ENCODE data around the gene SELENOW. TPM values are rescaled to one million over a fixed set of nuclear protein-coding genes. Genes with fewer than 3 reads are reported as not detected.
A peak's percentile ranks its signal among the peaks of the same experiment; 100 is the strongest.
"Not testable (repeated sequence)": the region's sequence is repeated elsewhere in the genome, so short reads cannot be mapped to it uniquely, and the experiment has no call there.

SELENOW gene
- polyA plus RNA-seq, 1 donor, result 110 TPM

DNA sequence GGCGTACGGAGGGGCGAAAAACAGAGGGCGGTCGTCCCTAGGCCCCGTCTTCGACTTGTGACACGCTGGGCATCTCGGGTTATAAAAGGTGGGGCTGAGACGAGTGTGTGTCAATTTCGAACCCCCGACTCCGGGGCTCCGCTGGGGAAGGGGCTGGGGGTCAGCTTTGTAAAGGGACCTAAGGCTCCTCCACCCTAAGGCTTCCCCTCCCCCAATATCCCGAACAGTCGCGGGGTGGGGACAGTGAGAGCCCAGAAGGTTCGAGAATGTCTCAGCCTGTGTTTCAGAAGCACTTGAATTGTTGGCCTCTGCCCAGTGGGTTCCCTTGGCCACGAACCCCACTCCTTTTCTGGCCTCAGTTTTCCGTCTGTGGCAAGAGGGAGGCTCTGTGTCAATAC, 450 bp downstream of the SELENOW start:
- no peak for DNase-seq

DNA sequence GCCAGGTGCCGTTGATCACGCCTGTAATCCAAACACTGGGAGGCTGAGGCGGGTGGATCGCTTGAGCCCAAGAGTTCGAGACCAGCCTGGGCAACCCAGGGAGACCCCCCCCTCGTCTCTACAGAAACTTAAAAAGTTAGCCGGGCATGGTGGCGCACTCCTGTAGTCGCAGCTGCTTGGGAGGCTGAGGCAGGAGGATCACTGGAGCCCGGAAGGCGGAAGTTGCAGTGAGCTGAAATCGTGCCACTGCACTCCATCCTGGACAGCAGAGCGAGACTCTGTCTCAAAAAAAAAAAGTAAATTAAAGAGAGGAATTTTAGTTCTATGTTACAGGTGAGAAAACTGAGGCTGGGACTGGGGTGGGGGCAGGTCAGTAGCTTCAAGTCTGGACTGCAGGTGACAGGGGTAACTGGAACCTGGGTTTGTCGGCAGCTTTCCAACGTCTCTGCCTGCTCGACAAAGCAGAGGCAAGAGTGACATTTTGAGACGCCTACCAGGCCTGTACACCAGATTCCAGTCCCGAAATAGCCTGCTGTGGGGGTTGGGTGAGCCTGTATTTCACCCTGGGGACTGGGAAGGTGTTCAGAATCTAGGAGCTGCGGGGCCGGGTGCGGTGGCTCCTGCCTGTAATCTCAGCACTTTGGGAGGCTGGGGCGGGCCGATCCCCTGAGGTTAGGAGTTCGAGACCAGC, 1.2 kb downstream of the SELENOW start:
- DNase-seq, result no peak

DNA sequence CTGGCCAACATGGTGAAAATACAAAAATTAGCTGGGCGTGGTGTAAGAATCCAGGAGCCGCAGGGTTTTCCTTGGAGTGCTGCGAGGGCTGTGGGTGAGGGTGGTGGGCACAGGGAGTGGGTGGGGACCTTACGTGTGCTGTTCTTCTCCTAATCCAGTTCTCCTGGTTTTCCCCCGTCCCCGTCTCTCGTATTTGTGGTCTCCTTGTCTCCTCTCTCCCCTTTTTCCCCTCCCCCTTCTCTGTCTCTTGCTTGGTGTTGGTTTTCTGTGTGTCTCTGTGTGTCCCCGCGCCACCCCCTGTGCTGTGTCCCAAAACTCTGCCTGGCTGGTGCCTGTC, 1.7 kb downstream of the SELENOW start:
- no peak for DNase-seq

DNA sequence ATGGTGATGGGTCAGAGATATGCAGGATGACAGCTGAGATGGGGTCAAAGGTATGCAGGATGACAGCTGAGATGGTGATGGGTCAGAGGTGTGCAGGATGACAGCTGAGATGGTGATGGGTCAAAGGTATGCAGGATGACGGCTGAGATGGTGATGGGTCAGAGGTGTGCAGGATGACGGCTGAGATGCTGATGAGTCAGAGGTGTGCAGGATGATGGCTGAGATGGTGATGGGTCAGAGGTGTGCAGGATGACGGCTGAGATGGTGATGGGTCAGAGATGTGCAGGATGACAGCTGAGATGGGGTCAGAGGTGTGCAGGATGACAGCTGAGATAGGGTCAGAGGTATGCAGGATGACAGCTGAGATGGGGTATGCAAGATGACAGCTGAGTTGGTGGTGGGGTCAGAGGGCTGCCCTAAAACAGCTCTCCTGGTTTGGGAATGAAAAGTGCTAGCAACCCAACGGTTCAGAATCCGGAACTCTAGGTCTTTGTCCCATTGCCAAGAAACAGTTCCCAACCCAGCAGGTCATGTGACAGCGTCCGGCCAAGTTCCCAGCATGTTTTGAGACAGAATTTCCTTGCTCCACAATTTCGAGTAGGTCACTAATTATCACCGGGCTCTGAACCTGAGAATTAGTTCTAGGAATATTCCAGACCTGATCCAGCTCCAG, 3.2 kb downstream of the SELENOW start:
- no peak for DNase-seq

DNA sequence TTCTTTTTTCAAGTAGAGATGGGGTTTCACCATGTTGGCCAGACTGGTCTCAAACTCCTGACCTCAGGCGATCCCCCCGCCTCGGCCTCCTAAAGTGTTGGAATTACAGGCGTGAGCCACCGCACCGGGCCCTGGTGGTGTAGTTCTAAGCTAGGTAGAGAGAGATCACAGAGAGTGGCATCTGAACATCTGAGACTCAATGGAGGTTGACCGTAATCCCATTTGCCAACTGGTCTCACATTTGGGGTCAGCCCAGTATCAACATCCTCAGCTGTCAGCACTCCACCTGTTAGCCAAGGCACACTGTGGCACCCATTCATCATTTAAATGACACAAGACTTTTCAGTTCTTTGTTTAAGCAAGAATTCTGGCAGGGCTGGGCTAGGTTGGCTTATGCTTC, 8.1 kb downstream of the SELENOW start:
- DNase-seq, result no peak

DNA sequence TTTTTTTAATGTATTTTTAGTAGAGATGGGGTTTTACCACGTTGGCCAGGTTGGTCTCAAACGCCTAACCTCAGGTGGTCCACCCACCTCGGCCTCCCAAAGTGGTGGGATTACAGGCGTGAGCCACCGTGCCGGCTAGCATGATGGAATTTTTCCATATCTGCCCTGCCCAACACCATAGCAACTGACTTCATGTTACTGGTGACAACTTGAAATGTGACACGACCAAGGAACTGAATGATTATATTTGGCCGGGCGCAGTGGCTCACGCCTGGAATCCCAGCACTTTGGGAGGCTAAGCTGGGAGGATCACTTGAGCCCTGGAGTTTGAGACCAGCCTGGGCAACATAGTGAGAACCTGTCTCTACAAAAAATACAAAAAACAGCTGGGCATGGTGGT, 8.8 kb downstream of the SELENOW start:
- DNase-seq, result not testable (repeated sequence)

DNA sequence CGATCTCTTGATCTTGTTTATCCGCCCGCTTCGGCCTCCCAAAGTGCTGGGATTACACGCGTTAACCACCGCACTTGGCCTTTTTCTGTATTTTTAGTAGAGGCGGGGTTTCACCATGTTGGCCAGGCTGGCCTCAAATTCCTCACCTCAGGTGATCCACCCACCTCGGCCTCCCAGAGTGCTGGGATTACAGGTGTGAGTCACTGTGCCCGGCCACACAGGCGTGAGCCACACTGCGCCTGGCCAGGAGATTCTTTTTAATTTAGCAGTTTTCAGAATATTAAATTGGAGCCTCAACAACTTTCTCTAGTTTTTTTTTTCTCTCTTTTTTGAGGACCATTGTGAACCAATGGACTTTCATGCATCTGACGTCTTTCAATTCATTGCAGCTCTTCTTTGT, 11.3 kb downstream of the SELENOW start:
- DNase-seq, result not testable (repeated sequence)

- no peak for DNase-seq
These were observed 11.9 kb downstream of the SELENOW start for GRCh38 chr19:47790398-47790814.

- no peak for DNase-seq
These were observed 14.1 kb downstream of the SELENOW start for GRCh38 chr19:47792616-47793015.

GRCh38 chr19:47794526-47794925, 16.0 kb downstream of the SELENOW start:
- DNase-seq, result no peak

- DNase-seq, result no peak
These were observed 18.3 kb downstream of the SELENOW start for GRCh38 chr19:47796785-47797184.

DNA sequence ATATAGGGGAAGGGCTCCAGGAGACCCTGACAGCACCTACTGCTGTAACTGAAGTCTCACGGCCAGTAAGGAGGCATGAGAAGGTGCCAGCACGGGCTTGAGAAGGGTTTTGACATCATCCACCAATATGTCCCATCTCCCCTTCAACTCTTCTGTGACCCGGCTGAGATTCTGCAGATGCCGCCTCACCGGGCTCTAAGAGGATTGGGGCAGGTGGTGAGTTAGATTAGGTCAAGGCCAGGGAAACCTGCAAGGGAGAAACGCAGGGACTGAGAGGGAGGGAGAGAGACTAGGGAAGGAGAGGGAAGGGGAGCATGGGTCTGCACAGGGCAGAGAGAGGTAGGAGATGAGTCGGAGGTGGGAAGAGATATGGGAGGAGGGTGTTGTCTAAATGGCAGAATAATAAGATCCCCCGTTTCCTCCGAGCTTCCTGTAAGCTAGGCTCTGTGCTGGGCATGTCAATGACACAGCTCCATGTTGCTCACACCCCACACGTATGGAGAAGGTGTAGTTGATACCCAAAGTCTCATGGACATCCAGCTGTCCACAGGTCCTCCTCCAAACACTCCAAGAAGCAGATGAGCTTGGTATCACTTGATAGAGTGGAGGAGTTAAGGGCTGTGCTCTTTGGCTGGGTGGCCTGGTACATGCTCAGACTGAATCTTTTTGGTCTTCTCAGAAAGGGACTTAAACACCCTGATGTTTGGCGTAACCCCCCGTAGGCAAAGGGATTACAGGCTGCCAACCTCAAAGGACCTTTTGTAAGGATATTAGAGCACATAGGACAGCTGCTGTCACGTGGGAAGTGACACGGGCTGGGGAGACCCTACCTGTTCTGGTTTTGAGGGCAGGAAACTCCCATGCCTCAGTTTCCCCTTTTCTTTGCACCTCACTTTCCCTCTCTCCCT, 19.7 kb downstream of the SELENOW start:
- DNase-seq, result no peak

- no peak for DNase-seq
These were observed 20.4 kb downstream of the SELENOW start for GRCh38 chr19:47798904-47799266.

GRCh38 chr19:47801270-47801669, 22.8 kb downstream of the SELENOW start:
- no peak for DNase-seq

GRCh38 chr19:47802521-47803043, 24.1 kb downstream of the SELENOW start:
- DNase-seq, result no peak

GRCh38 chr19:47803148-47803547, 24.6 kb downstream of the SELENOW start:
- not testable (repeated sequence) for DNase-seq

DNA sequence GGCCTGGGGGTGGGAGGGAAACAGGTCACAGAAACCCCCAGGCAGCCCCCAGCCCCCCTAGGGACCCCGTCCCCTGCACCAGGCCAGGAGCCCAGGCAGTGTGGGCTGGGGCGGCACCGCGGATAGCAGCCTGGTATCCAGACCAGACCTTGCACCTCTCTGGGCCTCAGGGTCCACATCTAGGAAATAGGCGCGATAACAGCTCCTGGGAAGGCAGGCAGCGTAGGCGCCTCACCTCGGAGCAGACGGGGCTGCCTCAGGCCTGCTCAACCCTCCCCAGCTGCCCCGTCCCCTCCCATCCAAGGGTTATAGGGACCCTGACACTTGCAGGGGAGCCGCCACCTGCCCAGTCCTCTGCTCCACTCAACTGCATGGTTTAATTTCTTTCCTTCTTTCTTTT, 25.2 kb downstream of the SELENOW start:
- not testable (repeated sequence) for DNase-seq

DNA sequence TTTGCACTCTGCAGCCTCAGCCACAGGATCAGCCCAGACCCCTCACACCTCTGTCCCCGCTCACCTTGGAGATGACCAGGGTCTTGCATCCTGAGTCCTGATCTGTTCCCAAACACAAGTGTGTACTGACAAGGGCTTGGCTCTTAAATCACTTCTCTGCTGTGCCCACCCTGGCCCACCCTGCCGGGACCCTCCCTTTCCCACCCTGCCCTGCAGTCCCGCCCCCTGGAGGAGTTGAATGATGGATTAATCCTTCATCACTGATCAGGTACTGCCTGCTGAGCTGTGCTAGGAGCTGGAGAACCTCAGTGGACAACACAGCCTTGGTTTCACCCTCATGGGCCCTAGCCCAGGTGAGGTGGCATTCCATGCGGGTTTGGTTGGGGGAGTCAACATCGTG, 25.9 kb downstream of the SELENOW start, which contains the start of gene TPRX1:
Gene TPRX1 (minus strand): TSS at position 101 of the 400 bp plus-strand sequence. CDS start 12 bp downstream, at position 89.
- not testable (repeated sequence) for DNase-seq

- no peak for DNase-seq
These were observed 26.8 kb downstream of the SELENOW start for GRCh38 chr19:47805313-47805712.

DNA sequence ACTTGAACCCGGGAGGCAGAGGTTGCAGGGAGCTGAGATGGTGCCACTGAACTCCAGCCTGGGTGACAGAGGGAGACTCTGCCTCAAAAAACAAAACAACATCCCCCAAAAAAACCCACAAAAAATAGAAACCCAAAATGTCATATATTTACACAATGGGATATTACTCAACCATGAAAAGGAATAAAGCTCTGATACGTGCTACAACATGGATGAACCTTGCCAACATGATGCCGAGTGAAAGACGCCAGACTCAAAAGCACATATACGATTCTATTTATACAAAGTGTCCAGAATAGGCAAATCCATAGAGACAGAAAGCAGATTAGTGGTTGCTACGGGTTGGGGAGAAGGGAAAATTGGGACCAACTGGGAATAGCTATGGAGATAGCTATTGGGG, 27.9 kb downstream of the SELENOW start:
- no peak for DNase-seq

DNA sequence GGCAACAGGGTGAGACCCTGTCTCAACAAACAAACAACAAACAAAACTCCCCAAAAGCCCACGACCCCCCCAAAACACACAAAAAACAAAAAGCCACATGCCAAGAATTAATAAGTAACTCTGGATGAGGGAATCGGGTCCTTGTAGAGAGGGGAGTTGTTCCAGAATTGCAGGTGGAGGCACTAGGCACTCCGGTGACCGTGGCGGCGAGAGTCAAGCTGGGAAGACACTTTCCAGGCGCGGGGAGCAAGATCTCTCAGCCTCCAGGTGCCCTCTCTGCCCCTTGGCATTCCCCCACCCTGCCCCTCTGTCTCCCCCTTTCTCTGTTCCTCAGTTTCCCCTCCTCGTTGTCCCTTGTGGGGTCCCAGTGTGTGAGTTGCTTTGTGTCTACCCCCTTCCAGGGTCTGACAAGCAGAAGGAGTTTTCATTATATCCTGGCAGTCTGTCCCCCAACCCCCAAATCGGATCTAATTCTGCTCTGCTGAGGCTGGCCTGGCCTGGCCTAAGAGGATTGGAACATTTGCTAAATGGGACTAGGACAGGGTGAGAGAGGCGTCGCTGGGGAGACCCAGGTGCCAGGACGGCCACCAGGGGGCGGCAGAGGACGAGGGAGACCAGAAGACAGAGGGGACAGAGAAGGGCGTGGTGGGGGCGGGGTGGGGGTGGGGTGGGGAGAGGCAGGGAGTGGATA, 34.9 kb downstream of the SELENOW start:
- peak; percentile 55 for DNase-seq

DNA sequence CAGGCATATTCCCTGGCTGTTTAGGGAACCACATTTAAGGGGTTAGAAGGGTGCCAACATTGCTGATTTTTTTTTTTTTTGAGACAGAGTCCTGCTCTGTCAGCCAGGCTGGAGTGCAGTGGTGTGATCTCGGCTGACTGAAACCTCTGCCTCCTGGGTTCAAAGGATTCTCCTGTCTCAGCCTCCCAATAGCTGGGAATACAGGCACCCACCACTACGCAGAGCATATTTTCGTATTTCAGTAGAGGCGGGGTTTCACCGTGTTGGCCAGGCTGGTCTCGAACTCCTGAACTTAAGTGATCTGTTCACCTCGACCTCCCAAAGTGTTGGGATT, 35.5 kb downstream of the SELENOW start:
- DNase-seq, result no peak

Data from left kidney (tissue), 2 donors.